Activated CD4-positive, alpha-beta T cell treated with anti-CD3 and anti-CD28 coated beads, Interleukin-2, Interleukin-6, amounts not matched to agents 100 ng/mL and 50 ng/mL, durations not matched to agents 16 hours and 8 hours (primary cell): Measurements from ENCODE around the gene ABCD2.
"Not testable (repeated sequence)": the region's sequence is repeated elsewhere in the genome, so short reads cannot be mapped to it uniquely, and the experiment has no call there.

Experiments
- DNase-seq: peaks from one replicate; pipeline ENCODE4 v3.0.0-alpha.2; 2020

Gene ABCD2

GRCh38 chr12:39619660-39620433 is at the start of gene ABCD2:
ABCD2 (minus strand) TSS chr12:39619803; CDS start chr12:39619615, 188 bp downstream.
- peak; percentile 93 for DNase-seq

GRCh38 chr12:39660101-39660500 is 40.5 kb upstream of the ABCD2 start:
- DNase-seq, result no peak

- no peak for DNase-seq
These were observed 27.8 kb upstream of the ABCD2 start for GRCh38 chr12:39647383-39647782.

DNA sequence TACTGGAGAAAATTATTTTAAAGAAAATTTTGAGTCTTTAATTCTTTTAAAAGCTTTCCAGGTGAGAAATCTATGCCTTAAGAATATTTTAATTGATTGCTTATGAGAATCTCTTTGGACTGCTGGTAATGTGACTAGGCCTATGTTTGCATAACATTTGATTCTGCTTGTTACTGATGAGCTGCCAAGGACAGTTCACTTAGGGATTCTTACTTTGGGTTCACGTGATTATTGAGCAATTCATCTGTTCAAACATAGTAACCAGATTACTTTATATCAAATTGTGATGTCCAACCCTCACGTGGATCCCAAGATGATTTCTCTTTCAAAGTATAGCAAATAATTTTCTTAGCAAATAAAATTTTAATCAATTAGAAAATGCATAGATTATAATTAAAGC is 27.4 kb upstream of the ABCD2 start:
- DNase-seq, result no peak

- DNase-seq, result no peak
These were observed 23.4 kb upstream of the ABCD2 start for GRCh38 chr12:39643052-39643451.

DNA sequence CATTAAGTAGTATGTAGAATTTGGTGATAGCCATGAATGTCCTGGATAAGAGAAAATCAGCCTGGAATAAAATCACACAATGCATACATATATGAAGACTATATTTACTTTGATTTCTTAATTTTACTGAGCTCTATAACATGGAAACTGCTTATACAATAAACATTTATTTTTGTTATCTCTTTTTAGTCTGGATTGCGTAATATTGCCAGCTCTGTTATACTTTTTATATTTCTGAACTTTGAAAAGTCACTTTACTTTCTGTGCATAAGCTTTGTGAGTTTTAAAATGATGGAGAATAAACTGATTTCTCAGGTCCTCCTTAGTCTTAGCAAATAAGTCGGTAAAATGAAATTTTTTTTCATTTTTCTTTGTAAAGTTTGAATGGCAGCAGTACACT is 19.2 kb upstream of the ABCD2 start:
- DNase-seq, result no peak

DNA sequence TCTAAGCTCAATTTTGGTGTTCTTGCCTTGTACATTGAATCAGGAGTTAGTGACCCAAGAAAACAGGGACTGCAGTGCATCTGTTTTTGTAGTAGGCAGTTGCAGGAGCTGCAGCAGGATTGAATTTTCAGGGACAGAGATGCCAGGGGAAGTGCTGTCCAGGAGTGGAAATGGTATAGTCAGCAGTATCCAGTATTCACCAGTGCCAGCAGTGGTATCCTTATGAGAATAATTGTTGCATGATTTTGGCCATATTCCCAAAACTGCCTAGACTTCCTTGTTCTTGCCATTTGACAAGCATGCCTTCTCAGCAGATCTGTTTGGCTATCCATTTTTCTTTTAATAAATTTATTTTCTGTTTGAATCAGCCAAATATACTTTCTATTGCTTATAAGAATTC is 18.6 kb upstream of the ABCD2 start:
- DNase-seq, result no peak

DNA sequence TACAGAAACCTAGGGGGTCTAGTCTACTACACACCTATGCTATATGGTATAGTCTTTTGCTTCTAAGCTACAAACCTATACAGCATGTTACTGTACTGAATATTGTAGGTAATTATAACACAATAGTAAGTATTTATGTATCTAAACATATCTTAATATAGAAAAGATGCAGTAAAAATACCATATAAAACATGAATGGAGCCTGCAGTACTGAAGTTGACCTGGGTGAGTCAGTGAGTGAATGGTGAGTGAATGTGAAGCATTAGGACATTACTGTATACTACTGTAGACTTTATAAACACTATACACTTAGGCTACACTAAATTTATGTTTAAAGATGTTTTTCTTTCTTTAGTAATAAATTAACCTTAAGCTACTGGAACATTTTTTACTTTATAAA is 13.1 kb upstream of the ABCD2 start:
- no peak for DNase-seq

DNA sequence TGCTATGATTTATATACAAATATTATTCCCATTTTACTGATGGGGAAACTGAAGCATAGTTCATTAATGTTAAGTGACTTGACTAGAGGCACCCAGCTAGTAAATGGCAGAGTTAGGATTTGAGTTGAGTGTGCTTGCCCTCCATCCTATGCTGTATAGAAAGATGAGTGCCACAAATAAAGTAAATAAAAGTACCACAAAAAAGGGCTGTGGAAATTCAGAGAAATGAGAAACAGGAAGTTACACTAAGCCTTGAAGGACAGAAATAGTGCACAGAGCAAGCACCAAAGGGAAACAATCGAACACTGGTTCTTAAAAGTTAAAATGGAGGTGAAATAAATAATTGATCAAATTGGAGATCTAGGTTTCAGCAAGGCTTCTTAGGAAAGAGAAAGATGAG is 9.2 kb upstream of the ABCD2 start:
- peak; percentile 56 for DNase-seq

DNA sequence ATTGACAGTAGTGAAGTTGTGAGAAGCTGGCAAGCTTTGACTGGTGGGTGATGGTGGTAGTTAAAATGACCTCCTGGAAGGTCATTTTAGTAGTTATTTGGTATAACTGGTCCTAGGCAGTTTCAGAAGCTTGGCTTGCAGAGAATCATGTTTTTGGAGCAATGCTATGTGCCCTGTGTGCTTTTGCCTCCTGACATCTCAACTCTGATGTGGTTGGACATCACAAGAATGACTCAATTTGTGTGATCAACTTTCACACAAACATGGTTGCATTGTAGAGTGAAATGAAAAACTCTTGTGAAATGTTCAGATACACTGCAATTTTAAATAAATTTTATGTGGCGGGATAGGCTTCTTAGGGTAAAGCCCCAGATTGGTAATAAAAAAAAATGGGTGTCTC is 8.3 kb upstream of the ABCD2 start:
- peak; percentile 49 for DNase-seq

DNA sequence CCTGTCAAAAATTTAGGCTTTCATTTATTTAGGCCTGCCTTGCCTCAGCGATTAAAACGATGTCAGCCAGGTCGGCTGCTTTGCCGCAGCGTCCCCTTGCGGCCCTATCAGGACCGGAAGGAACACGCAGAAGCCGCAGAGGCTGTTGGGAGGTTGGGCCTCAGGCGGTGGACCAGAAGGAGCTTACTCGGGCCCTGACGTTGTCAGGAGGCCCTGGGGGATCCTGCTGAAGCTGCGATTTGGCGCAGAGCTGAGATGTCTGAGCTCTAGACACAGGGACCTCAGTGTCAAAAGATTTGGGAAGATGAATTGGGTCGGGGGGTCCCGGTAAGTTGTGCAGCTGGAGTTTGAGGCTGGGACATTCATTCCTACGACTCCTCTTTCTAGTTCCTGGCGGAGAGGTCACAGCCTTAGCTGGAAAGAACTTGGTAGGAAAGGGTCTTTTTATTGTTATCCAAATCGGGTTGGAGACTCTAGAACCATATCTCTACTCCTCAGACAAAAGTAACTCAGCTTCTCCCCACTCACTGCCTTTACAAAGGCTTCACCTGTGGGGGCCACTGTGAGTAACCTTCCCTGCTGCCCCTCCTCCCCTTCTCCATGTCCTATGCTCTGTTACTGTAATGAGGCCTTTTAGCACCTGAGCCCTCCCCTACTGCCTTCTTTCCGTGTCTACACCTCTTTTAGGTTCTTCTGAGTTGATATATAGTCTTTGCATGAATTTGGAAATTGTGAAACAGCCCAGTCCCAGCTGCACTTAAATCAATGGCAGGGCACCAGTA is 6.6 kb upstream of the ABCD2 start:
- no peak for DNase-seq

- no peak for DNase-seq
These were observed 4.3 kb upstream of the ABCD2 start for GRCh38 chr12:39623919-39624318.

DNA sequence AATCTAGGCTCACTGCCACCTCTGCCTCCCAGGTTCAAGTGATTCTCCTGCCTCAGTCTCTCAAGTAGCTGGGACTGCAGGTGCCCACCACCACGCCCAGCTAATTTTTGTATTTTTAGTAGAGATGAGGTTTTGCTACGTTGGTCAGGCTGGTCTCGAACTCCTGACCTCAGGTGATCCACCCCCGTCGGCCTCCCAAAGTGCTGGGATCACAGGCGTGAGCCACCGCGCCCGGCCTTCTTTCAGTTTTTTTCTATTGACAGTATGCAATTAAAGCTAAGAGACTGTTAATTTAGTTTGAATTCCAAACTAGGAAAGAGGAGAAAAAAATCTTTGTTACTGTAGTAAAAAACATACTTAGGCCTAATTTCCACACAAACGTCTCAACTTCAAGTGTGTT is 3.6 kb upstream of the ABCD2 start:
- DNase-seq, result not testable (repeated sequence)

GRCh38 chr12:39622306-39622705 is 2.7 kb upstream of the ABCD2 start:
- DNase-seq, result peak; percentile 24

DNA sequence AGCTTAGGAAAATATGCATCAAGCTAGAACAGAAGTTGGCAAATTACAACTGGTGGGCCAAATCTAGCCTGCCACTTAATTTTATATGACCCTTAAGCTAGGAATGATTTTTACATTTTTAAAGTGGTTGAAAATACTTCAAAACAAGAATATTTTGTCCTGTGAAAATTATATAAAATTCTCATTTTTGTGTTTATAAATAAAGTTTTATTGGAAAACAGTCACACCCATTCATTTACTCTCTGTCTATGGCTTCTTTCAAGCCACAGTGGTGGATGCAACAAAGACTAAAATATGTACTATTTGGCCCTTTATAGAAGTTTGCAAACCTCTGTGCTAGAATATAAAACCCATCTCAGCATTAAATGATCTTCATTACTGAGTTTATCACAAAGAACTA is 2.1 kb upstream of the ABCD2 start:
- DNase-seq, result no peak

- DNase-seq, result peak; percentile 78
These were observed 1.4 kb upstream of the ABCD2 start for GRCh38 chr12:39620659-39621658.

DNA sequence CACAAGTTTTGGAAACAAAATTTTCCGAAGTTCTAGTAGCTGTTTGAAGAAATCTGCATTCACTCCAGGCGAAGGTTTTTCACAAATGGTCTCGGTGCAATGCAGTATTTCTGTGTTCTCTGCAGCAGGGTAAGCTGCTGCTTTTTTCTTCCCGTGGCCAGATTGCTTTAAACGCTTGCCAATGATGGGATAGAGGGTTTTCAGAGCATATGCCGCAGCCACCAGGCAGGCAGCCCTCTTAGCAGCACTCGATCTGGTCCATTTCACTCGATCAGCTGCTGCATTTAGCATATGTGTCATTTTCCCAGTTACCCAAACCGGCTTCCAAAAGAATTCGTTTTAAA is 315 bp downstream of the ABCD2 start:
- peak; percentile 32 for DNase-seq

GRCh38 chr12:39618701-39619100 is 902 bp downstream of the ABCD2 start:
- DNase-seq, result peak; percentile 12

DNA sequence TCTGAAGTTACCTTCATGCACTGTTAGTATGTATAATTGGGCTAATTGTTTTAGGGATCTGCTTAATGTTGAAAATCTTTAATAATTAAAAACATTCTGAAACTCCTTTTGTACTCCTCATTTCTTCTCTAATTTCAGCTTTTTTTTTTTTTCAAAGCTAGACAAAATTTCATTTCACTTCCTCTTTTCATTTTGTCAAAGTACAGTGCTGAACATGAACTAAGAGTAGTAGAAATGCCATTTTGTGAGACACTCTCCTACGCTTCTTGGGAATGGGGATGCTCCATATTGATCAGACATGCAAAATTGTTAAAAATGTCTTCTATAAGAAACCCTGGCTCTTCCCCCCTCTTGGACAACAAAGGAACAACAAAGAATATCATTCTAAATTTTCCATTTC is 1.7 kb downstream of the ABCD2 start:
- no peak for DNase-seq

DNA sequence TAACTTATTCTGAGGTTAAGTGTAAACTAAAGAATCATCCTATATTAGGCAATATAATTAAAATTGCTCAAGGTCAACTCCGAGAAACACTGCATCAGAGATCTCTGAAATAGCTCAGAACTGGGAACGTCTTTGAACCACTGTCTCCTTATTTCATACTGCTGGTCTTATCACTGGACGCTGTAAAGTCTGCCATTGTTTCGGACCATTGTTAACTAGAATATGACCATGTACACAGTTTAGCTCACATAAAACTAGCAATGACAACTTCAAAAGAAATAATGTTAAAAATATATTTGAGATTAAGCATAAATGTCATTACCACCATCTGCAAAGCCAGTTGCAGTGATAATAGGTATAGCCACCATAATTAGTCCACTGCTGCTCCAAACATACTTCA is 2.9 kb downstream of the ABCD2 start:
- DNase-seq, result no peak

DNA sequence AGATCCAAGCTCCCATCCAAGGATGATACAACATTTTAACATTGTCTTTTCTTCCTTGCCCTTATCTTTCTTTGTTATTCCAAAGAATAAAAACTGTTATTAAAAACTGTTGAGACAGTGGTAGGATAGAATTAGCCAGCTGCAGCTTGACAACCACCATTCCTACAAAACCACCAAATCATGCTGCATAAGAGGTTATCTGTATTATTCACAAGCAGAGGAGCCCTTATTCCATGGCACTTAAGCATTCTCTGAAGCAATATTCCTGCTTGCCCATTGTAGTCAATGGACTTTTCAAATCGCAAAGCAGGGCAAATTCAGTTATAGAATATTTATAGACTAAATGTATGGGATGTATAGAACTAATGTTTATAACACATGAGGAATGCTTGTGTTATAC is 3.4 kb downstream of the ABCD2 start:
- DNase-seq, result no peak

GRCh38 chr12:39613525-39613924 is 6.1 kb downstream of the ABCD2 start:
- no peak for DNase-seq

GRCh38 chr12:39612250-39612649 is 7.4 kb downstream of the ABCD2 start:
- no peak for DNase-seq
